GM10266 (cell line): Measurements from ENCODE around the gene THUMPD3.

Experiments used
- DNase-seq: peaks from one replicate; pipeline ENCODE4 v3.0.0; 2012; ENCODE audit errors: extremely low spot score
- TF ChIP-seq, protein P1 (sequence below): IDR thresholded peaks from 2 replicates; pipeline ENCODE4 v1.5.1; 2012; ENCODE audit warnings: mild to moderate bottlenecking, low read depth; ENCODE audit not compliant: control insufficient read depth, insufficient read depth; ENCODE audit errors: missing control alignments

The THUMPD3 gene

DNA sequence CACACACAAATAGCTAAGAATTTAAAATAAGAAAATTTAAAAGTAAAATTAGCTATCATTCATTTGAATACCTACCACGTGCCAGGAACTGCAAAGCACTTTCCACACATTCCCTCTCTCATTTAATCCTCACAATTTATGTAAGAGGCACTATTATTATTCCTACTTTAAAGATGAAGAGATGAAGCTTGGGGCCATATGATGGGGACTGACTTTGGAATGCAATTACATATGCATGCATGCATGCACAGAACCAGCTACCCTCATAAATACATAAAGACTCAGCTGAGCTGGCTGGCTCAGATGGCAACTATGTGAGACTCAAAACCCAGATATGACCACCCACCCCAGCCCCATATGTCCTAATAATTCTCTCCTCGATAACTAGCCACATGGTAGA is 31.7 kb upstream of the THUMPD3 start:
- TF ChIP-seq, protein P1, sequence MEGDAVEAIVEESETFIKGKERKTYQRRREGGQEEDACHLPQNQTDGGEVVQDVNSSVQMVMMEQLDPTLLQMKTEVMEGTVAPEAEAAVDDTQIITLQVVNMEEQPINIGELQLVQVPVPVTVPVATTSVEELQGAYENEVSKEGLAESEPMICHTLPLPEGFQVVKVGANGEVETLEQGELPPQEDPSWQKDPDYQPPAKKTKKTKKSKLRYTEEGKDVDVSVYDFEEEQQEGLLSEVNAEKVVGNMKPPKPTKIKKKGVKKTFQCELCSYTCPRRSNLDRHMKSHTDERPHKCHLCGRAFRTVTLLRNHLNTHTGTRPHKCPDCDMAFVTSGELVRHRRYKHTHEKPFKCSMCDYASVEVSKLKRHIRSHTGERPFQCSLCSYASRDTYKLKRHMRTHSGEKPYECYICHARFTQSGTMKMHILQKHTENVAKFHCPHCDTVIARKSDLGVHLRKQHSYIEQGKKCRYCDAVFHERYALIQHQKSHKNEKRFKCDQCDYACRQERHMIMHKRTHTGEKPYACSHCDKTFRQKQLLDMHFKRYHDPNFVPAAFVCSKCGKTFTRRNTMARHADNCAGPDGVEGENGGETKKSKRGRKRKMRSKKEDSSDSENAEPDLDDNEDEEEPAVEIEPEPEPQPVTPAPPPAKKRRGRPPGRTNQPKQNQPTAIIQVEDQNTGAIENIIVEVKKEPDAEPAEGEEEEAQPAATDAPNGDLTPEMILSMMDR: no peak
- no peak for DNase-seq

DNA sequence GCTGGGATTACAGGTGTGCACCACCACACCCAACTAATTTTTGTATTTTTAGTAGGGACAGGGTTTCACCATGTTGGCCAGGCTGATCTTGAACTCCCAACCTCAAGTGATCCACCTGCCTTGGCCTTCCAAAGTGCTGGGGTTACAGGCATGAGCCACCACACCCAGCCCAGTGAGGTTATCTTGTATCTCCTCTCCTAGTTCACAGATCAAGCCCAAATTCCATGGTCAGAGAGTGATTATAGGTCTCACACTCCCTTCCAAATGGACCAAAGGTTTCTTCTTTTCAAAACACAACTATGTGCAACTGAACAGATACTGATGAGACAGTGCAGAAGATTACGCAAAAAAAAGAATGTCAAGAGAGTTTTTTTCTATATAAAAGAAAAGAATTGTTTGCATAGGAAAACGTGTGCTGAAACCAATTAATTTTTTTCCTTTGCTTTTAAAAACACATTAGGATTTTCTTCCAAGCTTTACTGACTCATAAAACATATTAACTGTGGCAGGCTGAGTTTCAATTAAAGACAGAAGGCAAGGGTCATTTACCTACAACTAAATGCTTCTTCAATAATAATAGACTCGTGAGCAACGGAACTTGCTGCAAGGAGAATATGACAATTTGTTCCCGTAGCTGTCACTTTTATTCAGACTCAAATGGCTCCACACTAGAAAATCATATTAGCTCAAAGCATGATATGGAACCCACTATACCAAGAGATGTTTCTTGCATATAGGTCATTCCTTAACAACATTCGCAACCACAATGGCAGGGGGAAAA is 30.4 kb upstream of the THUMPD3 start:
- TF ChIP-seq, protein P1: no peak
- no peak for DNase-seq

DNA sequence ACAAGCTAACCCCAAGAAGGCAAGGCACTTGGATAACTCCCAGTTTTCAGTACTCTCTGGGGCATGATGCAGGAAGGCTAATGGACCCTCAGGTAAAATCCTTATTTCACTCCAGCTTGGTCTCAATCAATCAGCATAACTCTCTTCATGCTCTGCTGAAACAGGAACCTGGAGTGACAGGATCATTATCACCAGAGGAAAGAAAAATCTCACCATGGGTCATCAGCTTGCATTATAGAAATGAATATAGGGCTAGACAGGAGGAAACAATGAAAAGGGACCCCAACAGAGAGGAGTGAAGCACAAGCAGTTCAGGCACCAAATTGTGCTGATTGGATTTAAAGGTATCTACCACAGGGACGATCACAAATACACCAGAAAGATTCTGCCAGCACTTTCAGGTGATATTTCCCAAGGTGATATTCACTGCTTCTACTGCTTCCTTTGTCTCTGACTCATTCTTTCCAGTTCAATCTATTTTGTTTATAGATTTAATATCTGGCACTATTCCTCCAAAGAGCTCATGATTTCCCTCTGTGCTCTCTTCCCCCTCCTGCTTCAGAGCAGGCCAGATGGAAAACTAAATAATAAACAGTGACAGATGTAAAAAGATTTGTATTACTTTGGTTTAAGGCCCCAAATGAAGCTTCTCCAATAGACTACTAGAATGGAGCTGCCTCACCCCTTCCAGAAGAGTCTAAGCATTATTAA is 22.9 kb upstream of the THUMPD3 start:
- TF ChIP-seq, protein P1: no peak
- no peak for DNase-seq

DNA sequence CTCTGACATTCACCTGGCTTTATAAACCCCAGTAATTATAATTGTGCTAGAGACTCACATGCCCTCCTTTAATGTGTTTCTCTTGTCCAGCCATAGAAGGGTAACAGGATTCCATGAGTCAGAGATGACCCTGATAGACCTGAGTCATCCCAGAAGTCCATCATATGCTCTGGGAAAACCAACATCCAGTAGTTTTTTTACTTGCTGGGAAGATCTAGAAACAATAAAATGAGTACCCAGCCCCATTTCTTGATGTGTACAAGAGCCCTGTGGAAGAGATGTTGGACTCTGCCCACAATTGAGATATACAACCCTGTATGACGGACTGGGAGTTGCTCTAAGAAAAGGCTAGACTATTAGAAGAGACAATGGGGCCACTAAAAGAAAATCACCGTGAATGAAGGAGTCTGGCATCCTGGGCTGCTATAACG is 22.4 kb upstream of the THUMPD3 start:
- no peak for DNase-seq

DNA sequence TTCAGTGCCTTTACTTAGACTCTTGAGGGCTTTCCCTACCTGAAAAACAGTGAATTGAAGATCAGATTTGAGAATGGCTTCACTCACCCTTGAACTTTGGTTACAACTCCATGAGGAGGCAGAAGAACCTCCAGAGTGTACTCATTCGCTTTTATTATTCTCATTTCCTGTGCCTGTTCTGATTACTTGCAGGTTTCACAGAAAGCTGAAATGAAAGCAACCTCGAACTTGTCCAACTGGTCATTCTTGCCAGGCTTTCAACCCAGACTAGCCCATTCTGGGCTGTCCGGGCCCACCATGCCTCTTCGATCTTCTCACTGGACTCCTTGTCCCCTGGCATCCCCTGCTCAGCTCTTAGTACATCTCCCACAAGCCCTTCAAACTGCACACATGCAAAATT is 20.2 kb upstream of the THUMPD3 start:
- TF ChIP-seq, protein P1: no peak
- DNase-seq: no peak

More for the DNA sequence above, 22.4 kb upstream of the THUMPD3 start:
- TF ChIP-seq, protein P1: no peak

DNA sequence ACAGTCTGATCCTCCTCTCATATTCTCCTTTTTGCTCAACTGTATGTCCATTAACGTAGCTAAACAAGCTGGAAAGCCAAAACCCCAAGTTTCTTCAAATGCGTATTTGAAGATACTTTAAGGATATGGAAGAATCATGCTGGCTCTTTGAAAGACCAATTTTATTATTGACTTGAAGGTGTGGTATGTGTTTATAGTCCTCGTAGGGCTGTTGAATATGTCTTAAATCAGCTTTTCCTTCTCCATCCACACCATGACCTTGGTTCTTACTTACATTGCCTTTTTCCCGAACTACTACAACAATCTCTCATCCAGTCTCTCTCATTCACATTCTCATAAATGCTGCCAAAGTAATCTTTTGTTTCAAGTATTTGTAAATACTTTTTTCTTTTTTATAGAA is 19.7 kb upstream of the THUMPD3 start:
- TF ChIP-seq, protein P1: no peak
- DNase-seq: no peak

DNA sequence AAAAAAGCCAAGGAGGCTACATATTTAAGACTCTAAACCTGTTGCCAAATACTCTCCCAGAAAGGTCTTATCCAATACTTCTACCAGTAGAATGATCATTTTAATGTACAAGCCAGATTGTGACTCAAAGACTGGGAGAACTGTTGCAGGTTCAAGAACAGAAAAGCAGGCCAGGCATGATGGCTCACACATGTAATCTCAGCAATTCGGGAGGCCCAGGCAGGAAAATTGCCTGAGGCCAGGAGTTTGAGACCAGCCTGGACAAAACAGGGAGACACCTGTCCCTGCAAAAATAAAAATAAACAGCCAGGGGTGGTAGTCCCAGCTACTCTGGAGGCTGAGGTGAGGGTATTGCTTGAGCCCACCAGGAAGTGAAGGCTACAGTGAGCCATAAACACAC is 17.8 kb upstream of the THUMPD3 start:
- TF ChIP-seq, protein P1: no peak
- no peak for DNase-seq
